ENCODE measurements around the gene SPHK2.

GRCh38 chr19:48635966-48636858 is 16.9 kb downstream of the SPHK2 start:
- TF ChIP-seq POLR2AphosphoS5 (IDR thresholded peaks at IDR 0.05; ENCODE audit: low read depth, low read length) (no peak), TAF1 (IDR thresholded peaks at IDR 0.05; ENCODE audit: low read depth, low read length) (no peak), SPI1 (IDR thresholded peaks at IDR 0.05; ENCODE audit: low read depth, low read length) (no peak), POLR2A (IDR thresholded peaks at IDR 0.05; ENCODE audit: low read depth, low read length) (no peak), POU2F2 (IDR thresholded peaks at IDR 0.05; ENCODE audit: low read depth, low read length) (no peak), PAX5 (IDR thresholded peaks at IDR 0.05; ENCODE audit: insufficient read depth, low read length, severe bottlenecking) (no peak)
